PC-3 (cell line): ENCODE results near the gene RAB31.

Source experiments
- EZH2 ChIP-seq: fragments of 300-600 bp; sonication (generic); IDR thresholded peaks from one replicate; pipeline ENCODE4 v1.6.1; 2017; ENCODE audit warnings: antibody characterized with exemption, mild to moderate bottlenecking, low read length; ENCODE audit not compliant: unreplicated experiment
- TF ChIP-seq, protein P1 (sequence below): fragments of 300-600 bp; sonication (generic); conservative IDR thresholded peaks from 2 replicates; pipeline ENCODE4 v1.5.1; 2017; ENCODE audit warnings: antibody characterized with exemption, low read depth, mild to moderate bottlenecking, low read length

DNA sequence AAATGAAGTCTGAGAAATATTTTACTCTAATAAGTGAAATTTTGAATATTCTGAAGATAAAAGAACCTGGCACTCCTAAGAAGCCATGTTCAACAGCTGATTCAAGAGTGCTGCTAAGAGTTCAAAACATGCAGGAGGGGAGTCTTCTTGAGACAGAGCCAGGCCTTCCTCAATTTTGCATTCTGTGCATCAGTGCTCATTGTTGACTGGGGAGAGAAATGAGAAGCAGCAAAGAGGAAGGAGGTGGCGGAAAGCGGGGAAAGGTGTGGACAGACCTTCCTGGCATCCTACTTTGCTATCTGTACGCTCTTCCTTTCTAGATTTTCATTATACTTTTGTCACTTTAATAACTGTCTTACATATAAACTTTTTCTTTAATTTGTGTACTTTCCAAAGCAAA lies 148.0 kb downstream of the RAB31 start:
- TF ChIP-seq, protein P1, sequence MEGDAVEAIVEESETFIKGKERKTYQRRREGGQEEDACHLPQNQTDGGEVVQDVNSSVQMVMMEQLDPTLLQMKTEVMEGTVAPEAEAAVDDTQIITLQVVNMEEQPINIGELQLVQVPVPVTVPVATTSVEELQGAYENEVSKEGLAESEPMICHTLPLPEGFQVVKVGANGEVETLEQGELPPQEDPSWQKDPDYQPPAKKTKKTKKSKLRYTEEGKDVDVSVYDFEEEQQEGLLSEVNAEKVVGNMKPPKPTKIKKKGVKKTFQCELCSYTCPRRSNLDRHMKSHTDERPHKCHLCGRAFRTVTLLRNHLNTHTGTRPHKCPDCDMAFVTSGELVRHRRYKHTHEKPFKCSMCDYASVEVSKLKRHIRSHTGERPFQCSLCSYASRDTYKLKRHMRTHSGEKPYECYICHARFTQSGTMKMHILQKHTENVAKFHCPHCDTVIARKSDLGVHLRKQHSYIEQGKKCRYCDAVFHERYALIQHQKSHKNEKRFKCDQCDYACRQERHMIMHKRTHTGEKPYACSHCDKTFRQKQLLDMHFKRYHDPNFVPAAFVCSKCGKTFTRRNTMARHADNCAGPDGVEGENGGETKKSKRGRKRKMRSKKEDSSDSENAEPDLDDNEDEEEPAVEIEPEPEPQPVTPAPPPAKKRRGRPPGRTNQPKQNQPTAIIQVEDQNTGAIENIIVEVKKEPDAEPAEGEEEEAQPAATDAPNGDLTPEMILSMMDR, result no peak
- TF ChIP-seq EZH2, result no peak
